Measurements from ENCODE around the gene POLR1G.
"Not testable (repeated sequence)": the region's sequence is repeated elsewhere in the genome, so short reads cannot be mapped to it uniquely, and the experiment has no call there.

DNA sequence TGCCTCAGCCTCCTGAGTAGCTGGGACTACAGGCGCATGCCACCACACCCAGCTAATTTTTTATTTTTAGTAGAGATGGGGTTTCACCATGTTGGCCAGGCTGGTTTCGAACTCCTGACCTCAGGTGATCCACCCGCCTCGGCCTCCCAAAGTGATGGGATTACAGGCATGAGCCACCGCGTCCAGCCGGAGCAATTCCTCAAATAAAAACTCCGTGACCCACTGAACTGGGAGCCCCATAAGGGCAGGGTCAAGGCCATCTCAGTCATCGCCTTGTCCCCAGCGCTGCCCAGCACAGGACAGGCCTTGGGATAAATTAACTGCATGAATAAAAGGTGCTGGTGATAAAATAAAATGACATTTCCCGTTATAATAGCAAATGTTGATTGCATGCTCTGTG lies 23.5 kb downstream of the POLR1G start:
- not testable (repeated sequence) for TF ChIP-seq CTCF, EP300, POLR2AphosphoS5 (IDR thresholded peaks at IDR 0.05)

All from gastroesophageal sphincter (tissue), 3 donors.